Lung (tissue), 12 donors: ENCODE measurements around the gene NUBP2. TPM values are rescaled to one million over a fixed set of nuclear protein-coding genes. Genes with fewer than 3 reads are reported as not detected.

Experiments used
- ATAC-seq: fragments of 200-7000 bp; cut with Tn5 transposase; one replicate; pipeline ENCODE4 v1.9.1; 2020; ENCODE audit warnings: moderate number of reproducible peaks; ENCODE audit not compliant: insufficient read depth, low FRiP score
- DNase-seq, 3 donors: peaks; one replicate each; pipeline ENCODE4 v3.0.0-alpha.2; 2013 to 2017
- H3K27ac ChIP-seq, 2 donors: one replicate each; pipeline ENCODE4 v1.5.1; 2013; ENCODE audit warnings: mild to moderate bottlenecking in 2 of 2, moderate library complexity in 2 of 2, control low read depth in 1 of 2, inconsistent platforms in 1 of 2, low read depth in 1 of 2, low read length in 1 of 2
- H3K27me3 ChIP-seq, 3 donors: one replicate each; pipeline ENCODE4 v1.5.1; 2013; ENCODE audit warnings: low read length in 2 of 3; ENCODE audit not compliant: control insufficient read depth in 3 of 3, insufficient read depth in 3 of 3
- H3K36me3 ChIP-seq, 4 donors: one replicate each; pipeline ENCODE4 v1.5.1; 2013; ENCODE audit warnings: low read length in 4 of 4, mild to moderate bottlenecking in 1 of 4, moderate library complexity in 1 of 4; ENCODE audit not compliant: control insufficient read depth in 4 of 4, insufficient read depth in 4 of 4
- H3K4me1 ChIP-seq, 5 donors: one replicate each; pipeline ENCODE4 v1.5.1; 2013; ENCODE audit warnings: low read length in 5 of 5, mild to moderate bottlenecking in 2 of 5, moderate library complexity in 1 of 5; ENCODE audit not compliant: control insufficient read depth in 5 of 5, insufficient read depth in 5 of 5
- H3K4me3 ChIP-seq: one replicate; pipeline ENCODE4 v1.5.1; 2013; ENCODE audit warnings: mild to moderate bottlenecking, control low read depth, moderate library complexity
- H3K9ac ChIP-seq, 2 donors: one replicate each; pipeline ENCODE4 v1.5.1; 2013; ENCODE audit warnings: low read length in 2 of 2, control low read depth in 1 of 2; ENCODE audit not compliant: insufficient read depth in 1 of 2
- H3K9me3 ChIP-seq, 4 donors: one replicate each; pipeline ENCODE4 v1.5.1; 2013; ENCODE audit warnings: low read length in 3 of 4, mild to moderate bottlenecking in 1 of 4, moderate library complexity in 1 of 4; ENCODE audit not compliant: control insufficient read depth in 4 of 4, insufficient read depth in 3 of 4
- CTCF ChIP-seq: IDR thresholded peaks from 2 replicates; pipeline ENCODE4 v1.5.1; 2012; ENCODE audit warnings: mild to moderate bottlenecking; ENCODE audit errors: control extremely low read depth, extremely low read depth
- WGBS, 2 donors: extraction: QIAGEN DNeasy Blood & Tissue Kit; methylation state at CpG; one replicate each; pipeline ENCODE4 v1.1.7; 2013; 5-methylcytosine and 5-hydroxymethylcytosine counted together
- polyA plus RNA-seq, 2 donors: library from polyadenylated mRNA; stranded (reverse); fragments of 200-250 nt; gene quantifications; one replicate each; pipeline ENCODE4 v1.2.1, GENCODE V29; 2013
- total RNA-seq, 2 donors: library from RNA; depleted of rRNA in 1 of 2; stranded (reverse); fragments of >200 nt in 1 of 2; gene quantifications; one replicate each; pipeline ENCODE4 v1.2.1, GENCODE V29; 2014 to 2021
- donor health status: control.
- donor health status: control.
- donor health status: Bipolar disorder and iron deficiency.
- donor health status: healthy.
- donor health status: DM: yes; HTN: yes; CAD: no.

Gene NUBP2
- total and polyA plus RNA-seq, 4 donors: 38.9 to 70.2 (median 65.6) TPM

GRCh38 chr16:1792836-1793577 is 10.2 kb downstream of the NUBP2 start:
- TF ChIP-seq CTCF: no peak
- DNase-seq: no peak

GRCh38 chr16:1793578-1794220 is 10.9 kb downstream of the NUBP2 start, which contains the start of gene IGFALS:
TSS of gene IGFALS (minus strand) at chr16:1793705. CDS start at chr16:1793652, 53 bp downstream.
- Histone ChIP-seq H3K9ac (no peak within 1 kb of the TSS), H3K4me3 (no peak within 1 kb of the TSS), H3K36me3 (peaks cover 0 to 33% (median 0%) of the 10 kb centered on the region in 4 donors), H3K27me3 (no peaks in the 10 kb centered on the region), H3K27ac (peak within 1 kb of the TSS in 1 of 2 donors; percentile 44), H3K9me3 (peaks cover 0 to 8% (median 1%) of the 10 kb centered on the region in 4 donors), H3K4me1 (peaks cover 0 to 12% (median 0%) of the 10 kb centered on the region in 5 donors)
- ATAC-seq (no peak), DNase-seq (no peak)
- 50 to 76% methylated on average over 25 to 28 of the region's 28 CpGs for WGBS, 2 donors
- no peak for TF ChIP-seq CTCF

More at GRCh38 chr16:1792836-1793577, 10.2 kb downstream of the NUBP2 start:
- no peaks in the 10 kb centered on the region for H3K27me3 ChIP-seq
- ATAC-seq: no peak
- peaks cover 0 to 40% (median 0%) of the 10 kb centered on the region in 4 donors for H3K36me3 ChIP-seq
- H3K4me1 ChIP-seq: peaks cover 0 to 12% (median 0%) of the 10 kb centered on the region in 5 donors
- H3K4me3 ChIP-seq: no peak overlapping the region
- 82 to 85% methylated on average over 31 to 33 of the region's 33 CpGs for WGBS, 2 donors
- peak overlapping the region in 1 of 2 donors; percentile 44 for H3K27ac ChIP-seq
- H3K9ac ChIP-seq: no peak overlapping the region
- peaks cover 0 to 4% (median 0%) of the 10 kb centered on the region in 4 donors for H3K9me3 ChIP-seq

GRCh38 chr16:1794221-1794871 is 11.6 kb downstream of the NUBP2 start:
- peak in 2 of 3 donors; percentile 51 to 63 for DNase-seq
- H3K9me3 ChIP-seq: peaks cover 0 to 9% (median 1%) of the 10 kb centered on the region in 4 donors
- H3K4me3 ChIP-seq: no peak overlapping the region
- H3K36me3 ChIP-seq: peaks cover 0 to 27% (median 0%) of the 10 kb centered on the region in 4 donors
- no peak for TF ChIP-seq CTCF
- no peaks in the 10 kb centered on the region for H3K27me3 ChIP-seq
- ATAC-seq: peak; percentile 21
- H3K27ac ChIP-seq: peak overlapping the region in 1 of 2 donors; percentile 17
- H3K9ac ChIP-seq: no peak overlapping the region
- peaks cover 0 to 12% (median 0%) of the 10 kb centered on the region in 5 donors for H3K4me1 ChIP-seq
- 57 to 72% methylated on average over 15 to 18 of the region's 18 CpGs for WGBS, 2 donors
